ENCODE data around the gene CLPSL1. TPM values are rescaled to one million over a fixed set of nuclear protein-coding genes. Genes with fewer than 3 reads are reported as not detected.
A peak's percentile ranks its signal among the peaks of the same experiment; 100 is the strongest.

CLPSL1 gene
- total and polyA plus RNA-seq, 2 experiments from 2014 or later, result not detected

GRCh38 chr6:35797837-35798526, 17.2 kb downstream of the CLPSL1 start:
- H3K36me3 ChIP-seq (ENCODE audit: insufficient read depth), result no peaks in the 10 kb centered on the region
- DNase-seq (ENCODE audit: low spot score), result peak; percentile 52
- H3K27ac Mint-ChIP-seq, result no peak overlapping the region
- no peaks in the 10 kb centered on the region for H3K79me2 ChIP-seq (replicated peaks; ENCODE audit: insufficient read depth)
- H3K4me2 ChIP-seq, result no peak overlapping the region
- peak; percentile 77 for ATAC-seq
- peak overlapping the region; percentile 99 for H2AFZ ChIP-seq
- peaks cover 14% of the 10 kb centered on the region for H3K4me1 ChIP-seq (ENCODE audit: insufficient read depth)
- peaks cover 7% of the 10 kb centered on the region; the same call in 1 of the 2 replicates for H3K9me2 ChIP-seq (ENCODE audit: insufficient read depth)
- H3K27me3 ChIP-seq (ENCODE audit: insufficient read depth), result no peaks in the 10 kb centered on the region
- no peak overlapping the region for H3K27ac ChIP-seq (ENCODE audit: low read depth)
- H4K20me1 ChIP-seq (replicated peaks; ENCODE audit: insufficient read depth), result no peaks in the 10 kb centered on the region
- TF ChIP-seq CTCF (conservative IDR thresholded peaks at IDR 0.05; ENCODE audit: low read depth in 2 of 2) (peak in 1 of 2 experiments; percentile 27; a peak in 1 of 4 replicates), ZNF114 (CRISPR knock-in tag; IDR thresholded peaks at IDR 0.05) (no peak), ETS1 (IDR thresholded peaks at IDR 0.05) (no peak), NANOG (IDR thresholded peaks at IDR 0.05; ENCODE audit: borderline replicate concordance) (no peak)
- H3K27me3 Mint-ChIP-seq (ENCODE audit: insufficient read depth, low read depth, poor library complexity), result peaks cover 15% of the 10 kb centered on the region
- no peak overlapping the region for H3K4me3 ChIP-seq
- H3K4me1 Mint-ChIP-seq, result peaks cover 22% of the 10 kb centered on the region
- no peaks in the 10 kb centered on the region for H3K9me3 Mint-ChIP-seq
- H3K36me3 Mint-ChIP-seq (ENCODE audit: low read depth), result no peaks in the 10 kb centered on the region
- H3K4me3 Mint-ChIP-seq, result no peak overlapping the region
- 0 out of 2 replicates have a peak, but pooled peaks cover 6% of the 10 kb centered on the region for H3F3A ChIP-seq (replicated peaks; ENCODE audit: low read depth)

- no peaks in the 10 kb centered on the region for H3K79me2 ChIP-seq (replicated peaks; ENCODE audit: insufficient read depth)
- Mint-ChIP-seq H3K27ac (no peak overlapping the region), H3K36me3 (ENCODE audit: low read depth) (no peaks in the 10 kb centered on the region), H3K9me3 (no peaks in the 10 kb centered on the region), H3K4me1 (peaks cover 22% of the 10 kb centered on the region), H3K4me3 (no peak overlapping the region; the same call in 2 of the 3 replicates), H3K27me3 (ENCODE audit: insufficient read depth, low read depth, poor library complexity) (peaks cover 15% of the 10 kb centered on the region)
- H3K36me3 ChIP-seq (ENCODE audit: insufficient read depth), result no peaks in the 10 kb centered on the region
- no peak overlapping the region for H3K27ac ChIP-seq (ENCODE audit: low read depth)
- peaks cover 6% of the 10 kb centered on the region; the same call in 1 of the 2 replicates for H3K9me2 ChIP-seq (ENCODE audit: insufficient read depth)
- 0 out of 2 replicates have a peak overlapping the region, but pooled peaks have one; percentile 17 for H3K4me2 ChIP-seq
- TF ChIP-seq STAT1 (IDR thresholded peaks at IDR 0.05; ENCODE audit: unreplicated experiment), result no peak
- no peak for TF ChIP-seq CREB1 (CRISPR knock-in tag; IDR thresholded peaks at IDR 0.05; ENCODE audit: low read depth)
- no peak for TF ChIP-seq REST (IDR thresholded peaks at IDR 0.05; ENCODE audit: unreplicated experiment)
- DNase-seq (ENCODE audit: low spot score) (peak; percentile 37), ATAC-seq (peak; percentile 16; the same call in 2 of the 3 replicates)
- H3F3A ChIP-seq (replicated peaks; ENCODE audit: low read depth), result 0 out of 2 replicates have a peak, but pooled peaks cover 6% of the 10 kb centered on the region
- peak overlapping the region; percentile 99 for H2AFZ ChIP-seq
- H4K20me1 ChIP-seq (replicated peaks; ENCODE audit: insufficient read depth), result no peaks in the 10 kb centered on the region
- peaks cover 14% of the 10 kb centered on the region for H3K4me1 ChIP-seq (ENCODE audit: insufficient read depth)
- H3K27me3 ChIP-seq (ENCODE audit: insufficient read depth), result no peaks in the 10 kb centered on the region
- H3K4me3 ChIP-seq, result no peak overlapping the region
Observed at GRCh38 chr6:35798706-35799105, 17.9 kb downstream of the CLPSL1 start.

All from GM23338 (cell line).